OCI-LY7 (cell line): ENCODE data around the gene STXBP1.

ENCODE experiments used
- CTCF ChIP-seq: fragments of 200-600 bp; sonication (generic); conservative IDR thresholded peaks from 2 replicates; pipeline ENCODE4 v1.5.1; 2014; ENCODE audit warnings: mild to moderate bottlenecking, antibody characterized with exemption, low read length, moderate library complexity, mixed read lengths
- EZH2phosphoT487 ChIP-seq: fragments of 200-600 bp; sonication (generic); IDR thresholded peaks from 2 replicates; pipeline ENCODE4 v1.6.1; 2018; ENCODE audit warnings: low read depth, borderline replicate concordance, mild to moderate bottlenecking, mixed run types, antibody characterized with exemption, low read length, moderate library complexity, mixed read lengths

DNA sequence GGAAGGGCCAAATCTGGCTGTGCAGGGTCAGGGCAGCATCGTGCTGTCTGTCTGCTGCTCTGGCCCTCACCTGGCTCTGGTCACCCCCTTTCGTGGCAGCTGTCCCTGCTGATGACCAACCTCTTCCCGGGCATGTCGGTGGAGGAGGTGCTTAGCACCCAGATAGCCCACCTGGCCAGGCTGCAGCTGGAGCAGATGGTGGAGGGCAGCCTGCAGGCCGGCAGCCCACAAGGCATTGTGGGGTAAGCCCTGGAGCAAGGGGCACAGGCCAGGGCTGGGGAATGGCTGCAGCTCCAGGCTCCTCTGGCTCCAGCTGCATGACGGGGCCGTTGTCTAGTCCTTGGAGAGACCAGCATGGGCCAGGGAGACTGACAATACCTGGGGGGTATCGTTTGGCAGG is 114.8 kb downstream of the STXBP1 start:
- TF ChIP-seq CTCF (no peak), EZH2phosphoT487 (no peak)
